Kidney (tissue), 14 donors: ENCODE results near the gene RNF34. TPM values are rescaled to one million over a fixed set of nuclear protein-coding genes. Genes with fewer than 3 reads are reported as not detected.

ENCODE experiments used
- DNase-seq, 5 donors: peaks; one replicate each; pipeline ENCODE4 v3.0.0-alpha.2; 2013 to 2020
- FAIRE-seq: peaks from 2 replicates; lab custom pipeline; 2012; peaks lifted over from hg19 to GRCh38; lab: Jason Lieb, UNC
- H3K27ac ChIP-seq, 2 donors: one replicate each; pipeline ENCODE4 v1.7.0; 2013; ENCODE audit warnings: low read depth in 2 of 2, low read length in 2 of 2, inconsistent platforms in 1 of 2
- H3K27me3 ChIP-seq: one replicate; pipeline ENCODE4 v1.7.1; 2013; ENCODE audit warnings: low read length, inconsistent platforms; ENCODE audit not compliant: control insufficient read depth, insufficient read depth
- H3K36me3 ChIP-seq, 3 donors: one replicate each; pipeline versions ENCODE4 v1.7.0 to v1.7.1; 2013; ENCODE audit warnings: low read length in 3 of 3, control low read depth in 1 of 3, inconsistent platforms in 1 of 3; ENCODE audit not compliant: insufficient read depth in 3 of 3, control insufficient read depth in 2 of 3
- H3K4me1 ChIP-seq, 3 donors: one replicate each; pipeline versions ENCODE4 v1.7.0 to v1.7.1; 2013; ENCODE audit warnings: low read length in 3 of 3, inconsistent platforms in 1 of 3, low read depth in 1 of 3; ENCODE audit not compliant: control insufficient read depth in 2 of 3, insufficient read depth in 2 of 3
- H3K4me3 ChIP-seq, 3 donors: one replicate each; pipeline versions ENCODE4 v1.7.0 to v1.8.1; 2013; ENCODE audit warnings: low read length in 3 of 3, control low read depth in 1 of 3, inconsistent platforms in 1 of 3
- H3K9ac ChIP-seq, 3 donors: one replicate each; pipeline versions ENCODE4 v1.7.0 to v1.7.1; 2013; ENCODE audit warnings: low read length in 3 of 3, control low read depth in 1 of 3, inconsistent platforms in 1 of 3
- H3K9me3 ChIP-seq, 3 donors: one replicate each; pipeline versions ENCODE4 v1.7.0 to v1.7.1; 2013; ENCODE audit warnings: low read length in 3 of 3, control low read depth in 1 of 3, inconsistent platforms in 1 of 3; ENCODE audit not compliant: control insufficient read depth in 2 of 3, insufficient read depth in 1 of 3
- intact Hi-C: fragments of 100-400 bp; cut with DNase I; formaldehyde crosslinking; loops from one replicate; pipeline ENCODE4 v1.11.1; 2022
- polyA plus RNA-seq: library from polyadenylated mRNA; stranded (reverse); fragments of 350-450 nt; fragmentation: Illumina TruSeq; extraction: RNeasy Lipid Tissue Mini Kit (QIAGEN cat#74804); gene quantifications from one replicate; pipeline ENCODE4 v1.2.3, GENCODE V29; 2014; ENCODE audit warnings: low read depth, low replicate concordance; ENCODE audit not compliant: insufficient read depth
- total RNA-seq: library from RNA; stranded (reverse); fragmentation: NEBNext Ultra II Directional; extraction: Animal tissue kit (Norgen Biotek cat#: 25700); gene quantifications from one replicate; pipeline ENCODE4 v1.2.1, GENCODE V29; 2021
- TF ChIP-seq, protein P1 (sequence below): IDR thresholded peaks from 3 replicates; pipeline ENCODE4 v1.5.1; 2012; ENCODE audit warnings: mild to moderate bottlenecking, moderate library complexity, borderline replicate concordance; ENCODE audit not compliant: insufficient read depth; ENCODE audit errors: extremely low read depth
- donor health status: control.
- donor health status: control.
- donor health status: control.
- donor health status: control.
- donor health status: control.
- donor health status: DM: yes; HTN: yes; CAD: no.
- donor health status: Normal renal cell carcinoma (clear cell type).

RNF34 gene
- total and polyA plus RNA-seq, 2 donors from 2014 or later, result 18.8 to 48.1 TPM

GRCh38 chr12:121427556-121428050 lies 27.7 kb downstream of the RNF34 start:
- Histone ChIP-seq H3K36me3 (peaks cover 16 to 52% (median 27%) of the 10 kb centered on the region in 3 donors), H3K4me1 (peaks cover 0 to 2% (median 0%) of the 10 kb centered on the region in 3 donors), H3K4me3 (no peak overlapping the region), H3K9ac (no peak overlapping the region), H3K27me3 (no peaks in the 10 kb centered on the region), H3K9me3 (no peaks in the 10 kb centered on the region), H3K27ac (no peak overlapping the region)
- DNase-seq (no peak), FAIRE-seq (no peak)
- intact Hi-C loops, result no loop called here
- TF ChIP-seq, protein P1, sequence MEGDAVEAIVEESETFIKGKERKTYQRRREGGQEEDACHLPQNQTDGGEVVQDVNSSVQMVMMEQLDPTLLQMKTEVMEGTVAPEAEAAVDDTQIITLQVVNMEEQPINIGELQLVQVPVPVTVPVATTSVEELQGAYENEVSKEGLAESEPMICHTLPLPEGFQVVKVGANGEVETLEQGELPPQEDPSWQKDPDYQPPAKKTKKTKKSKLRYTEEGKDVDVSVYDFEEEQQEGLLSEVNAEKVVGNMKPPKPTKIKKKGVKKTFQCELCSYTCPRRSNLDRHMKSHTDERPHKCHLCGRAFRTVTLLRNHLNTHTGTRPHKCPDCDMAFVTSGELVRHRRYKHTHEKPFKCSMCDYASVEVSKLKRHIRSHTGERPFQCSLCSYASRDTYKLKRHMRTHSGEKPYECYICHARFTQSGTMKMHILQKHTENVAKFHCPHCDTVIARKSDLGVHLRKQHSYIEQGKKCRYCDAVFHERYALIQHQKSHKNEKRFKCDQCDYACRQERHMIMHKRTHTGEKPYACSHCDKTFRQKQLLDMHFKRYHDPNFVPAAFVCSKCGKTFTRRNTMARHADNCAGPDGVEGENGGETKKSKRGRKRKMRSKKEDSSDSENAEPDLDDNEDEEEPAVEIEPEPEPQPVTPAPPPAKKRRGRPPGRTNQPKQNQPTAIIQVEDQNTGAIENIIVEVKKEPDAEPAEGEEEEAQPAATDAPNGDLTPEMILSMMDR, result no peak

DNA sequence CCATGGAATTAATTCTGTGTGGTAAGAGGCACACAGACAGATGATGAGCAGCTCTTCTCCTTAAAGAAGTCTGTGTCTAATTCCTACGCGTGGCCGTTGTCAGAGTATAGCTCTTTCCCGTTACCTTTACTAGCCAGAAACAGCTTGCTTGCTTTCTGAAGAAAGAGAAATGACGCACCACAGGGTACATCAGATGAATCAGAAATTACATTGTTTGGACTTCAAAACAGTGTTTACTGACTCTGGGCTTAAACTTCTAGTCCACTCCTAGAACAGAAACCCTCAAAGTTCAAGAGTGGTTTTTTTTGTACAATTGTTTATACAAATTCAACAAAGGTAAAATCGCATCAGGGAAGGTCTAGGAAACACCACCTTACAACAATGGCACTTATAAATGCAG lies 29.0 kb downstream of the RNF34 start:
- Histone ChIP-seq H3K27me3 (no peaks in the 10 kb centered on the region), H3K4me1 (peaks cover 0 to 2% (median 0%) of the 10 kb centered on the region in 3 donors), H3K36me3 (peaks cover 18 to 43% (median 22%) of the 10 kb centered on the region in 3 donors), H3K27ac (no peak overlapping the region), H3K9me3 (no peaks in the 10 kb centered on the region), H3K9ac (no peak overlapping the region), H3K4me3 (no peak overlapping the region)
- DNase-seq, result no peak
- TF ChIP-seq, protein P1, result no peak
- FAIRE-seq, result no peak
- intact Hi-C loops, result no loop called here

DNA sequence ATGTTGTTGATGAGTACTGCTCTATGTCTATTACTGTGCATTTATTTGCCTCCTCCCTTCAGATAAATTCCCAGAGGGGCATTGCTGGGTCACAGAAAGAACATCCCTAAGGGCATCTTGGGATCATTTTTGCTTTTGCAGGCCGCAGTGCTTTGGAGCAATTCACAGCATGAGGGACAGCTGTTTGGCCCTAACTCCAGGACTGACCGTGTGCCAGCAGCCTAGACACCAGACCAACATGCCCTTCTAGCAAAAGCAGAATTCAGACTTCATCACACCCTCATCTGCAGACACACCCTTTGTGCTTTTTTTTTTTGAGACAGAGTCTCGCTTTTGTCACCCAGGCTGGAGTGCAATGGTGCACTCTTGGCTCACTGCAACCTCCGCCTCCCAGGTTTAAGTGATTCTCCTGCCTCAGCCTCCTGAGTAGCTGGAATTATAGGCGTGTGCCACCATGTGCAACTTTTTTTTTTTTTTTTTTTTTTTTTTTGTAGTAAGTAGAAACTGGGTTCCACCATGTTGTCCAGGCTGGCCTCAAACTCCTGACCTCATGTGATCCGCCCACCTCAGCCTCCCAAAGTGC lies 31.0 kb downstream of the RNF34 start:
- Histone ChIP-seq H3K4me1 (peaks cover 0 to 2% (median 0%) of the 10 kb centered on the region in 3 donors), H3K9ac (no peak overlapping the region), H3K9me3 (no peaks in the 10 kb centered on the region), H3K36me3 (peaks cover 16 to 39% (median 18%) of the 10 kb centered on the region in 3 donors), H3K27me3 (no peaks in the 10 kb centered on the region), H3K27ac (no peak overlapping the region), H3K4me3 (no peak overlapping the region)
- FAIRE-seq, result no peak
- no peak for DNase-seq
- intact Hi-C loops, result no loop called here
- TF ChIP-seq, protein P1, result no peak
